RCC 7860 (cell line): ENCODE data around the gene ASAP3.
A peak's percentile ranks its signal among the peaks of the same experiment; 100 is the strongest.

ENCODE experiments used
- DNase-seq: peaks from one replicate; pipeline ENCODE4 v3.0.0-alpha.2; 2015; ENCODE audit warnings: low spot score
- FAIRE-seq: peaks from 2 replicates; lab custom pipeline; 2012; peaks lifted over from hg19 to GRCh38; lab: Jason Lieb, UNC

The ASAP3 gene

DNA sequence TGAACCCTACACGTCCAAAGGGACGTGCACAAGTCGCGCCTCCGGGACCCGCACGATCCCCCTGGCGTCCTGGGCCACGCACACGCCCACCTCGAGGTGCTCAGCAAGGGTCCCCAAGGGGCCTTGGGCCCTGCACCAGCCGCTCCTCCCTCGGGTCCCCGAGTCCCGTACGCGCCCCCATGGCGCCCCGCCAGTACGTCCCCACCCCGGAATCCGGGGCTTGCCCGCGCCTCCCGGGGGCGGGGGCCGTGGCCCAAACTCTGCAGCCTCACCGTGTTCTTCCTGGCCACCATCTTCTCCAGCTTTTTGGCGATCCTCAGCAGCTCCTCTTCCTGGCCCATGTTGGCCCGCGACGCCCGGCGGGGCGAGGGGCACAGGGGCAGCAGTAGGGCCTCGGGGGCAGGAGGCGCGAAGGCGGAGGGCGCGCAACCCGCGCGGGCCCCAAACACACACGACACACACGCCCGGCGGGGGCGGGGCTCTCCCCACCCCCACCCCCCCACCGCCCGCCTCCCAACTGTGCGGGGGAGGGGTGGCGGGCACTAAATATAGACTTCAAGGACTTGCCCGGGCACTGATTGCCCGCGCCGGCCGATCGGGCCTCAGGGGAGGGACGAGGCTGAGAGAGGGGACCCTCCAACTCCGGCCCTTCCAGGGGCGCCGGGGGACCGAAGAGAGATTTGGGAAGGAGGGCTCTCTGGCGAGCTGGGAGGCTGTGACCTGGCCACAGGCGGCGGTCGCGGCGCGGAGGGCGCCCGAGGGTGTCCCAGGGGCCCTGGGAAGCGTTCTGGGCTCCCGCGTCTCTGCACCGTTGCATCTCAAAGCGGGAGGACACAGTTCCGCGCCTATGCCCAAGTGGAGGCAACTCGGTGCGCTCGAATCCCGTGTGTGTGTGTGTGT lies 59.4 kb downstream of the ASAP3 start, which contains the start of gene TCEA3:
TSS of gene TCEA3 (minus strand) at position 456 of the 900 bp plus-strand sequence. CDS start at position 341, 115 bp downstream.
- DNase-seq (no peak), FAIRE-seq (no peak)

DNA sequence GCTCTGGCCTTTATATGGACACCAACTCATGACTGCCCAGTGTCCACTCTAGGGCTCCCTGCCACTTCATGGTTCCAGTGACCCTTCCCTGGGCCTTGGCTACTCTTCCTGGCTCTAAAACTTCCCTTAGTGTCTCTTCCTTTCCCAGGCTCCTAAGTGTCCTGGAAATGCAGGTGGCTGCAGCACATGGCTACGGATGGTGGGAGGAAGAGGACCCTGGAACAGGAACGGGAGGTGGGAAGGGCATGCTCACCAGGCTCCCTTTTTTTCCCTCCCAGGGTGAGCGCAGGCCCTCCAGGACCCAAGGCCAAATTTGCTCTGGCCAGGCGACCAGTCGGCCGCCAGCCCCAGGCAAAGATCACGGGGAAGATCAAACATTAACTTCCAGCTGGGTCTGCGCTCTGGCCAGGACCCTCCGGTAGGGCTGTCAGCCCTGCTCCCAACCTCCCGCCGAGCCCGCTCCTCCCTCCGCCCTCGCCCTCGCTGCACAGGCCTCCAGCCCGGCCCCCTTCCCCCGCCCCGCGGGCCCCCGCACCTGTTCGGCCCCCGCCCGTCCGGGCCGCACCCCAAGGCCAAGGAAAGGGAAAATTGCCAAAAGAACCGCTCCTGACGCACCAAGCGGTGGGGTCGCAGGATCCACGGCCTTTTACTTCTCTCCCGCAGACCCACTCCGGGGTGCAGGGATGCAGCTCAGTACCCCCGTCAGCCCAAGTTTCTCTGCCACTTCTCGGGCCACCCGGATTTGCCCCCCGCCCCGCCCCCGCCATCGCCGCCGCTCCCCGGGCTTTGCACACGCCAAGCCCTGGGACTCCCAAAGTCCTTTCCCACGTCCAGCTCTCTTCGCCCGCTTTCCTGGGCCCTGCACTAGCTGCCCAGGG lies 60.3 kb downstream of the ASAP3 start:
- FAIRE-seq (no peak), DNase-seq (no peak)

DNA sequence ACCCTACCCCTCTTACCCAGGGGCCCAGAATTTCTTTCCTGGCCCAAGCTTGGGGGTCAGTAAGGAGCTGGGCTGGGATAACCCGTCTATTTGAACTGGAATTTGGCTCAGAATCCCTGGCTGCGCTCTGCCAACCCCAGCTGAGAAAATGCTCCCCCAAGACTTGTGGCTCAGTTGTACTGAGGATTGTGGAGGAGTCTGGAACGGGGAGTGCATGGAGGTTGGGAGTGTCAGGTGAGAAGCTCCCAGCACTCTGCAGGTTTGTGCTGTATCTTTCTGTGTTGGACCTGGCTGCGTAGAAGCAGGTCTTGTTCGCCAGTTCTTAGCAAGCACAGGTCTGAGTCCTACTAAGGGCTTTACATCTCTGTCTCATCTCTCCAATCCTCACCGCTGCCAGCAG lies 61.0 kb downstream of the ASAP3 start:
- DNase-seq (no peak), FAIRE-seq (no peak)

DNA sequence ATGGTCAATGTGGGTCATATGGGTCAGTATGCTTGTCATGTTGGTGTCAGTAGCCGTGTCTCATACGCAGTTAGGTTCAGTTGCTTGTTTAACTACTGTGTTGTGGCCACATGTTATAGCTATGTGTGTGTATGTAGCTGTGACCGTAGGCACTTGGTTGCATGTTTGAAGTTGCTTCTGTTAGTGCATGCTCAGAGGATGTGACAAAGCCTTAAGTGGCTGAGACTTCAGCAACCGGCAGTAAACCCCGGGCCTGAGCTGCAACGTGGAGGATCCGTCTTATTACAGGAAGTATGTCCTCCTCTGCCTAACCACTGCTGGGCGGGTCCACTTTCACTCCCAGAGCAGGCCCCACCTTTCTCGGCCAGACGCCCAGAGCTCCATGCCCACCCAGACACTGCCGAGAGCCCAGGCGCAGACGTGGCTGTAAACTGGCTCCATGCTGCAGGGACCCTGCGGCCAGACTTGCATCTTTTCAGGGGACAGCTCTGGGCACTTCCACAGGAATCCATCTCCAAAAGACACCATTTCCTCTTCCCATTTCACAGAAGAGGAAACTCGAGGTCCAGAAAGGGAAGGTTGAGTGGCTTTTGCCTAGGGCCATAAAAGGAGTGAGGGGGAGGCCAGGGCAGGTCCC lies 61.6 kb downstream of the ASAP3 start:
- FAIRE-seq (no peak), DNase-seq (no peak)

DNA sequence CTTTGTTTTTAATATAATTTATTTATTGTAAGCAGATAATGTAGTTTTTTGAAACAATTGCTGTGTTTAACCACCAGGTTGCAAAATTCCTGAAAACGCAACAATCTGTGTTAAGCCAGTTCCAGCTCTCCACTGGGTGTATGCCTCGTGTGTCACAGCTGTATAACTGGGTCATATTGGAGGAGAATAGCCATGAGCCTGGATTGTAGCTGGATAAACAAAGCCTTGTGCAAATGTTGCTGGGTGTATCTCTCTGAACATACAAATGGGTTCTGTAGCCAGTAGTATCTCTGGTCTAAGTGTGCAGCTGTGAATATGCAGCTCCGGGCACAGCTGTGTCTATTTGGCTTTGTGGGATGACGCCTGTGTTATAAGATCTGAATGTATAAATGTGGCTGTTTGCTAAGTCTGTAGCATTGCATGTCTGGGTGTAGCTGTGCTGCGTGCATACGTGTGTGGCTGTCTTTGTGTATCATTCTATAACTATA lies 62.2 kb downstream of the ASAP3 start:
- FAIRE-seq (no peak), DNase-seq (no peak)

DNA sequence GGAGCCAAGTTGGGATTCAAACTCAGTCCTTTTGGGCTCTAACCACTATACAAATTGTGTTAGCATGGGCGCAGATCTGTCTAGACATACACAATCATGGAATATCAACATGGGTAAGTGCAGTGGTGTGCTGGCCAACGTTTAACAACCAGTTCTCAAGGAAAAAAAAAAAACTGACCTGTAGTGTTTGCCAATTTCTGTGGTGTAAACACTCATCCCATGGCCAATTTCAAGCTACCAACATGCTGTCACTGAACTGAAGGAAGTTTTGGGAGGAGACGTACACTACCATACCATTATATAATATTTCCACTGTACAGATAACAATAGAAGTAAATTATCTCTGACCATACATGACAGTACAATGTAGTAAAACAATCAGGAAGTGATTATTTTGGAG lies 62.6 kb downstream of the ASAP3 start:
- FAIRE-seq, result no peak
- DNase-seq, result no peak

DNA sequence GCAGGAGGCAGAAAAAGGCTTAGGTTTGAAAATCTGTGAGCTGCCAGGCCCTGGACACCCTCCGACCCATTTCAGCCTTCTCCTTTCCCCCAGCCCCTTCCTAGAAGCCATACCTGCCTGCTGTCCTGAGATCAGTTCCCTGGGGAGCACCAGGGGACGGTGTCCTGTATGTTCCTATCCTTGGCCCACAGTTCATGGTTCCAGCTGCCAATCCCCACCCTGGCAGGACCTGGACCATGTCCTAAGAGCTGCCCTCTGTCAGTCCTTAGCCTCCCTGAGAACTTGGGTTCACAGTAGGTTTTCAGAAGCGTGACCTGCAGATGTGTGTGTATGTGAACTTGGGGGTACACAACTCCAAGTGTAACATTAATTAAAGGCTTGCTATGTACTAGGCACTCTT lies 63.2 kb downstream of the ASAP3 start:
- FAIRE-seq (no peak), DNase-seq (no peak)

DNA sequence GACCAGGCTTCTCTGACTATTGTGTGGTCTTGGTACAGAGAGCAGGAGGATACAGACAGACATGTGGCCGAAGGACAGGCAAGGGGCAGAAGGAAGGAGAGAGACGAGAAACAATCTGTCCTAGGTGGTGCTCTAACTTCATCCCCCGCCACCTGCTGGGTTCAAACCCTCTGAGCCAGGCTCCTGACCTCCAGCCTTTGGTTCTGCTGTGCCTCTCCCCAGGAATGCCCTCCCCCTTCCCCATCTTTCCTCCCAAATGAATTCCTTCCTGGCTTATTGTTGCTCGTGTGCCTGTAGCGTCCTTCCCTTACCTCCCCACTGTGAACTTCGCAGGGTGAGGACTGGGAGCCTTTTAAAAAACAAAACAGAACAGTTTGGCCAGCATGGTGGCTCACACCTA lies 64.8 kb downstream of the ASAP3 start:
- DNase-seq (no peak), FAIRE-seq (no peak)

DNA sequence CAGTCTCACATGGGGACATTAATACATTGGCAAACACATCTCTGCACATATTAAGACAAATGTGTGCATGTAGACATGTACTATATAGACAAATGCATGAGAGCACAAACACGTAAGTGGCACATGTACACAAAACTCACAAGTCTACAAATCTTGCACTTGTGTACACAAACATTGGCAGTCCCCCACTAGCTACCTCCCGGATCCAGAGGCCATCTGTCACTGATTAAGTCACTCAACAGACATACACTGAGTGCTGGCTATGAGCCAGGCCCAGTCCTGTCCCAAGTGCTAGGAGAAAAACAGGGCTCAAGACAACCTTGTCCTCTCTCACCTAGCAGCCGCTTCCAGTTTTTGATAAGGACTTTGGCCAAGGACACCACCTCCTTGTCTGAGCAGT lies 66.4 kb downstream of the ASAP3 start:
- FAIRE-seq (no peak), DNase-seq (no peak)

DNA sequence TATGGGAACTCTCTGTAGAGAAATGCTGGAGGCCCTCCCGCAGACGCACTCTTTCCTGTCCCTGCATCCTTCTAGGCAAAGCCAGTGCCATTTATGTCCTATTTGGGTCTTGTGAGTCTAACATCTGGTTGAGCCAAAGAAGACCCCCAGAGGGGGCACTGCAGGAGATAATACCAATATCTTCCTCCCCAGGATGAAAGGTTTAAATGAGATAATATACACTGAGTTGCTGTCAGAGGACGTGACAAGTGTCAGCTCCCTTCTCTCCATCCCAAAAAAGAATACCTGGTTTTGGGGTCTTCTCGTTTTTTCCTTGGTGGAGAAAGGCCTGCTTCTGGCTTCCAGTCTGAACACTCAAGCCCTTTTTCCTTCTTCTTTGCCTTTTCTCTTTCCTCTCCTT lies 67.0 kb downstream of the ASAP3 start:
- FAIRE-seq (no peak), DNase-seq (no peak)

DNA sequence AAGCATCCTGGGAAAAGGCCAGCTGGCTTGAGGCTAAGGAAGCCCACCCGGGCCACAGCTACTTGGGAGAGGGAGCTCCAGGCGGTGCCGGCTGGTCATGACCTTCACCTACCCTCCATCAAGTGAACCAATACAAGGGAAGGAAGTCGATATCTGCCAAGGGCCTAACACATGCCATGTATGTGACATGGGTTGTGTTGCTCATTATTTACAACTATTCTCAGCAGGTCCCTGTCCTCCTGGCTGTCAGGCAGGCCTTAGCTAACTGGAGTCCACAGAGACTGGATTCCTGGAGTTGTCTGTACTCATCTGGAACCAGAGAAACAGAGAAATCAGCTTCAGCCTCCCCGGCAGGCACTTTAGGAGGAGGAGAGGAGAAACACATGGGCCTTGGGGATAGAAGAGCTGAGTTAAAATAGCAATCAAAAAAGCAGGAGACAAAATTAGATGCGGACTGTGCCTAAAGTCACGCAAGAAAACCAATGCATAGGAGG lies 75.1 kb downstream of the ASAP3 start:
- FAIRE-seq (no peak), DNase-seq (no peak)

DNA sequence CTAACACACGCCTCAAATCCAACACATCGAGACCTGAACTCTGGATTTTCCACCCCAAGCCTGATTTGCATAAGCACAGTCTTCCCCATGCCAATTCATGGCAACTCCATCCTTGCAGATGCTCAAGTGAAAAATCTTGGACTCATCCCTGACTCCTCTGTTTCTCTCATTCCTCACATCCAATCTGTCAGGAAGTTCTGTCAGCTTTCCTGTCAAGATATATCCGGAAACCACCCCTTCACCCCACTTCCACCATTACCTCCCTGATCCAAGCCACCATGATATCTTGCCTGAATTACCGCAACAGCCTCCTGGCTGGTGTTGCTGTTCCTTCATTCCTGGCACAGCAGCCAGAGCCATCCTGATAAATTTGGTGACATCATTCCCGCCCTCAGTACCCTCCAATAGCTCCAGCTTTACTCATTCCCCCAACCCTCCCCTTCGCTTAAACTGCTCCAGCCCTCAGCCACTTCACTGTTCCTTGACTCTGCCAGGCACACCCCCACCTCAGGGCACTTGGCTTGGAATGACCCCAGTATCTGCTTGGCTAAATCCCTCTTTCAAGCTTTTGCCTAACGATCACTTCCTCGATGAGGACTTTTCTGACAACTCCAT lies 76.9 kb downstream of the ASAP3 start:
- no peak for FAIRE-seq

DNA sequence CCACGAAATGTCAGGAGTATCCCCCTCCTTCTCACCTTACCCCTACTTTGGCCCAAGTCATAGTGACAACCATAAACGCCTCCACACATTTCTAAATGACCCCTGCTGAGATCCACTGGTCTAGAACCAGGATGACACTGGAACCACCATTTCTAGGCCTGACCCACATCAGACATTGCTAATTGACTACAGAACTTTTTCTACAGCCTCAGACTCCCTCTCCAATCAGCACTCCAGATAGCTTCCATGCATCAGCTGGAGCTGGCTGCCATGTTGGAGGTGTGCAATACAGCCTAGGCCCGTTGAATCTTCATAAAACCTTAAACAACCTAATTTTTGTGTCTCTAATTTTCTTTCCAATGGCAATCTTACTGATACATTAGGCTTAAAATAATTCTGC lies 78.0 kb downstream of the ASAP3 start:
- no peak for DNase-seq
- FAIRE-seq, result no peak

More for the DNA sequence above, 76.9 kb downstream of the ASAP3 start:
- DNase-seq, result no peak

DNA sequence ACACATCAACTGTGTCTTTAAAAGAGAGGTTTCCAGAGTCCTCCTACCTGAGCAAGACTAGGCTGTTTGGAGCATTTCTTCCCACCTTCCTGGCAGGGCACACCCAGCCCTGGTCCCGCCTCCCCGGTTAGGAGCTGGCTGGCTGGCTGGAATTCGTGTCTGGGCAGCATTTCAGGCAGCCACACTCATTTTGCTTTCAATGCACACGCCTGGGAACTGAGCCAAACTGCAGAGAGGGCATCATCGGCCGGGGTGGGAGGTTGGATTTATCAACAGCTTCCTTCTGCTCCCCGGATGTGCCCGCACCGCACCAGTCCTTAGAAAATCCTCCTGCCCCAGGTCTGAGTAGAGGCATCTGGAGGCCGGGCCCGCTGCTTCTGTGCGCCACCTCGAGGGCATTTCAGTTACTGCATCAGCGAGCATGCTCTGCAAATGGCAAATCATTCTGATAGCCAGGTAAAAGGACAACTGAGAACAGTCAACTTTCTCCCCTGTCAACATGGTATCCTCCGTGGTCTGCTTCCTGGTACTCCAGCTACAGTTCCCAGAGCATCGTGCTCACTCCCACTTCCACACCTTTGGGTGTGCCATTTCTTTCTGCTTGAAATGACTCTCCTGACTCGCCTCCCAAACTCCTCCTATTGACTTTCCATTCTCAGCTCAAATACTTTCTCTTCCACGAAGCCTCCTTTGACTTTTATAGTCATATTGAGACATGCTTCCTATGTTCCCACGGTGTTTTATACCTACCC lies 80.1 kb downstream of the ASAP3 start:
- FAIRE-seq (peak; percentile 96), DNase-seq (peak; percentile 99)

DNA sequence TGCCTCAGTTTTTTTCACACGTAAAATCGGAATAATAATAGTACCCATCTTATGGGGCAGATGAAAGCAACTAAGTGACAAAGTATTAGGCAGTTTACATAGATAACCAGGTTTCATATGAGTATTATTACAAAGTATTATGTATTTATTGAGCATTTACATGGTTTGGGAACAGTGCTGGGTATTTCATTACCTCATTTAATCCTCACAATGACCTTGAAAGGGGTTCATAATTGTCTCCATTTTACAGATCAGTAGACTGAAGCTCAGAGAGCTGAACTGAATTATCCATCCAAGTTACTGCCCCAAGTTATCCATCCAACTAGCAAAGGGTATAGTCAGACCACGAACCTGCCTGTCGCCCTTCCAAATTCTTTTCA lies 80.6 kb downstream of the ASAP3 start:
- FAIRE-seq (no peak), DNase-seq (no peak)

DNA sequence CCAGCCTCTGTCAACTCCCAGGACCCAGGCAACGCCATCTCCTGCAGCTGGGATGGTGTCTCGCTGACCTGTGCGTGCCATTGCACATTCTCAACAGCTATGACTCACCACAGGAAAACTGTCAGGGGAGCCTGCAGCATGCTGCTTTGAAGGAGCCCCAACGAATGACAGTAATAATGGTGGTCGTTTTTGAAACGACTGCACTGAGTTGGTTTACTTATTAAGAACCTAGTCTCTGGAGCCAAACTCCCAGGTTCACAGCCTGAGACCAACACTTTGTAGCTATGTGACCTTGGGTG lies 81.0 kb downstream of the ASAP3 start:
- DNase-seq, result peak; percentile 76
- peak; percentile 82 for FAIRE-seq

DNA sequence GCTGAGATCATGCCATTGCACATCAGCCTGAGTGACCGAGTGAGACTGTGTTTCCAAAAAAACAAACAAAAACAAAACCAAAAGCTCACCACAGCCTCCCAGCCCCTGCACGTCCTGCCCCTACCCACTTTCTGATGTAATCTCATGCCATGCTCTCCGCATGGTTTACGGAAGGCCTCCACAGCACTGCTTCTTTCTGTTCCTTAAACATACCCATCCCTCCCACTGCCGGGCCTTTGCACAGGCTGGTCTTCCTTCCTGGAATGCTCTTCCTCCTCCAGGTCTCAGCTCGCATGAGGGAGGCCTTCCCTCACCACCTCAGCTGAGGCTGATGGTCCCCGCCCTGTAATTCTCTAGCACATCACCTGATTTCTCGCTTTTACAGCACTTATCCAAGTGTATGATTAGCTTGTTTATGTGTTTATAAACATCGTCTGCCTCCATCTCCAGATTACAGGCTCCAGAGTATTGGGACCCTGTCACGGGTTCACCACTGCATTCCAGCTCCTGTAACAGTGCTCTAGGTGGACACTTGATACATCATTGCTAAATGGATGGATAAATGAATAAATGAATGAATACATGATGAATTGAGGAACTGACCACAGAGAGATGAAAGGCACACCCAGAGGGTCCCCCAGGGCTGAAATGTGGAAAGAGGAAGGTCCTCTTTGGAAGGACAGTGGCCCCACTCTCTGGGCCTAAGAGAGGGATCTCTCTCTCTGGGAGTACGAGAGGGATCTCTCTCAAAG lies 81.5 kb downstream of the ASAP3 start:
- DNase-seq, result no peak
- FAIRE-seq, result no peak

DNA sequence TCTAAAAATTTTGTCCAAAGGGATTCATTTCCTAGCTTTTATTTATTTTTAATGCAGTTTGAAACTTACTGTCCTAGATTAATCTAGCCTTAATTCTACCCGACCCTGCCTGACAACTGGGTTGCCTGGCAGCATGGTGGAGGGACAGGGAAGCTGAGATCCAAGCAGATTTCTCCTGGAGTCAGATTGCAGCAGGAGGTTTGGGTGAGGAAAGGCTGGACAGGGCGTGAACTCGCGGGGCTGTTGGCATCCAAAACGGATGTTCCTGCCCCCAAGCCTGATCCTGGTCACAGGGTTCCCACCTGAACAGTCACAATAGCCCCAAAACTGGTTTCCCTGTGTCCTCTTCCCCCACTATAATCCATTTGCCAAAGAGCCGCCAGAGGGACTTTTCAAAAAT lies 82.7 kb downstream of the ASAP3 start:
- FAIRE-seq (no peak), DNase-seq (no peak)
